ENCODE results near the gene RMDN2. TPM values are rescaled to one million over a fixed set of nuclear protein-coding genes. Genes with fewer than 3 reads are reported as not detected.

The RMDN2 gene
- total and polyA plus RNA-seq, 4 donors, result 7.3 to 30.6 (median 13.3) TPM

DNA sequence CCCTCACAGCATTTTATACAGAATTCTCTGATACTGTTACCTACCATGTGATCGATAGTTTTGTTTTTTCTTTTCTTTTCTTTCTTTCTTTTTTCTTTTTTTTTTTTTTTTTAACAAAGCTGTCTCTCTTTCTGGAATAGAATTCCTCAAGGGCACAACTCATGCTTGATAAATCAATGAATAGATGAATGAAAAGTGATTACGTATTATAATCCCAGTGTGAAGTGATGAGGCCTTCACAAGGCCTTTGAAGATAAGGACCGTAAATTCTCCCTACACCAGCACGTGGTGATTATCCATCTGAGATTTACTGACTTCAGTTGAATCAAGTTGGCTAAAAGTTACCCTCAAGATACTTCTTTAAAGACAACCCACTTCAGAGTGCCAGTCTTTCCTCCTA, 46.6 kb upstream of the RMDN2 start:
- H3K36me3 ChIP-seq (ENCODE audit: control insufficient read depth in 4 of 4, insufficient read depth in 3 of 4, low read depth in 1 of 4, low read length in 3 of 4), result no peaks in the 10 kb centered on the region
- H3K27me3 ChIP-seq (ENCODE audit: control insufficient read depth in 4 of 4, insufficient read depth in 4 of 4, low read length in 3 of 4), result no peaks in the 10 kb centered on the region
- WGBS, result 89% methylated on average over 4 of the region's 4 CpGs
- H3K9me3 ChIP-seq (ENCODE audit: control insufficient read depth in 4 of 4, low read length in 3 of 4), result no peaks in the 10 kb centered on the region
- DNase-seq (ENCODE audit: low spot score), result no peak
- no peak overlapping the region for H3K27ac ChIP-seq (ENCODE audit: low read depth in 1 of 2, low read length in 2 of 2)
- TF ChIP-seq, protein P1, sequence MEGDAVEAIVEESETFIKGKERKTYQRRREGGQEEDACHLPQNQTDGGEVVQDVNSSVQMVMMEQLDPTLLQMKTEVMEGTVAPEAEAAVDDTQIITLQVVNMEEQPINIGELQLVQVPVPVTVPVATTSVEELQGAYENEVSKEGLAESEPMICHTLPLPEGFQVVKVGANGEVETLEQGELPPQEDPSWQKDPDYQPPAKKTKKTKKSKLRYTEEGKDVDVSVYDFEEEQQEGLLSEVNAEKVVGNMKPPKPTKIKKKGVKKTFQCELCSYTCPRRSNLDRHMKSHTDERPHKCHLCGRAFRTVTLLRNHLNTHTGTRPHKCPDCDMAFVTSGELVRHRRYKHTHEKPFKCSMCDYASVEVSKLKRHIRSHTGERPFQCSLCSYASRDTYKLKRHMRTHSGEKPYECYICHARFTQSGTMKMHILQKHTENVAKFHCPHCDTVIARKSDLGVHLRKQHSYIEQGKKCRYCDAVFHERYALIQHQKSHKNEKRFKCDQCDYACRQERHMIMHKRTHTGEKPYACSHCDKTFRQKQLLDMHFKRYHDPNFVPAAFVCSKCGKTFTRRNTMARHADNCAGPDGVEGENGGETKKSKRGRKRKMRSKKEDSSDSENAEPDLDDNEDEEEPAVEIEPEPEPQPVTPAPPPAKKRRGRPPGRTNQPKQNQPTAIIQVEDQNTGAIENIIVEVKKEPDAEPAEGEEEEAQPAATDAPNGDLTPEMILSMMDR (IDR thresholded peaks at IDR 0.05; ENCODE audit: low read depth, low read length, missing input control), result no peak
- TF ChIP-seq JUND (IDR thresholded peaks at IDR 0.05), result no peak
- no peak for TF ChIP-seq SP1 (IDR thresholded peaks at IDR 0.05)
- TF ChIP-seq NR2F2 (IDR thresholded peaks at IDR 0.05), result no peak
- no peak for TF ChIP-seq FOXA2 (IDR thresholded peaks at IDR 0.05)
- TF ChIP-seq EGR1 (IDR thresholded peaks at IDR 0.05; ENCODE audit: low read depth in 2 of 2), result no peak
- TF ChIP-seq YY1 (IDR thresholded peaks at IDR 0.05), result no peak
- TF ChIP-seq, protein P2, sequence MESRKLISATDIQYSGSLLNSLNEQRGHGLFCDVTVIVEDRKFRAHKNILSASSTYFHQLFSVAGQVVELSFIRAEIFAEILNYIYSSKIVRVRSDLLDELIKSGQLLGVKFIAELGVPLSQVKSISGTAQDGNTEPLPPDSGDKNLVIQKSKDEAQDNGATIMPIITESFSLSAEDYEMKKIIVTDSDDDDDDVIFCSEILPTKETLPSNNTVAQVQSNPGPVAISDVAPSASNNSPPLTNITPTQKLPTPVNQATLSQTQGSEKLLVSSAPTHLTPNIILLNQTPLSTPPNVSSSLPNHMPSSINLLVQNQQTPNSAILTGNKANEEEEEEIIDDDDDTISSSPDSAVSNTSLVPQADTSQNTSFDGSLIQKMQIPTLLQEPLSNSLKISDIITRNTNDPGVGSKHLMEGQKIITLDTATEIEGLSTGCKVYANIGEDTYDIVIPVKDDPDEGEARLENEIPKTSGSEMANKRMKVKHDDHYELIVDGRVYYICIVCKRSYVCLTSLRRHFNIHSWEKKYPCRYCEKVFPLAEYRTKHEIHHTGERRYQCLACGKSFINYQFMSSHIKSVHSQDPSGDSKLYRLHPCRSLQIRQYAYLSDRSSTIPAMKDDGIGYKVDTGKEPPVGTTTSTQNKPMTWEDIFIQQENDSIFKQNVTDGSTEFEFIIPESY (IDR thresholded peaks at IDR 0.05), result no peak
- TF ChIP-seq FOXA1 (IDR thresholded peaks at IDR 0.05), result no peak
- TF ChIP-seq, protein P3, sequence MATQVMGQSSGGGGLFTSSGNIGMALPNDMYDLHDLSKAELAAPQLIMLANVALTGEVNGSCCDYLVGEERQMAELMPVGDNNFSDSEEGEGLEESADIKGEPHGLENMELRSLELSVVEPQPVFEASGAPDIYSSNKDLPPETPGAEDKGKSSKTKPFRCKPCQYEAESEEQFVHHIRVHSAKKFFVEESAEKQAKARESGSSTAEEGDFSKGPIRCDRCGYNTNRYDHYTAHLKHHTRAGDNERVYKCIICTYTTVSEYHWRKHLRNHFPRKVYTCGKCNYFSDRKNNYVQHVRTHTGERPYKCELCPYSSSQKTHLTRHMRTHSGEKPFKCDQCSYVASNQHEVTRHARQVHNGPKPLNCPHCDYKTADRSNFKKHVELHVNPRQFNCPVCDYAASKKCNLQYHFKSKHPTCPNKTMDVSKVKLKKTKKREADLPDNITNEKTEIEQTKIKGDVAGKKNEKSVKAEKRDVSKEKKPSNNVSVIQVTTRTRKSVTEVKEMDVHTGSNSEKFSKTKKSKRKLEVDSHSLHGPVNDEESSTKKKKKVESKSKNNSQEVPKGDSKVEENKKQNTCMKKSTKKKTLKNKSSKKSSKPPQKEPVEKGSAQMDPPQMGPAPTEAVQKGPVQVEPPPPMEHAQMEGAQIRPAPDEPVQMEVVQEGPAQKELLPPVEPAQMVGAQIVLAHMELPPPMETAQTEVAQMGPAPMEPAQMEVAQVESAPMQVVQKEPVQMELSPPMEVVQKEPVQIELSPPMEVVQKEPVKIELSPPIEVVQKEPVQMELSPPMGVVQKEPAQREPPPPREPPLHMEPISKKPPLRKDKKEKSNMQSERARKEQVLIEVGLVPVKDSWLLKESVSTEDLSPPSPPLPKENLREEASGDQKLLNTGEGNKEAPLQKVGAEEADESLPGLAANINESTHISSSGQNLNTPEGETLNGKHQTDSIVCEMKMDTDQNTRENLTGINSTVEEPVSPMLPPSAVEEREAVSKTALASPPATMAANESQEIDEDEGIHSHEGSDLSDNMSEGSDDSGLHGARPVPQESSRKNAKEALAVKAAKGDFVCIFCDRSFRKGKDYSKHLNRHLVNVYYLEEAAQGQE (IDR thresholded peaks at IDR 0.05), result no peak
- no peak for TF ChIP-seq RXRA (IDR thresholded peaks at IDR 0.05)
- TF ChIP-seq HNF4G (IDR thresholded peaks at IDR 0.05), result no peak
- no peak for TF ChIP-seq TAF1 (conservative IDR thresholded peaks at IDR 0.05)
- TF ChIP-seq, protein P4, sequence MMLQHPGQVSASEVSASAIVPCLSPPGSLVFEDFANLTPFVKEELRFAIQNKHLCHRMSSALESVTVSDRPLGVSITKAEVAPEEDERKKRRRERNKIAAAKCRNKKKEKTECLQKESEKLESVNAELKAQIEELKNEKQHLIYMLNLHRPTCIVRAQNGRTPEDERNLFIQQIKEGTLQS (IDR thresholded peaks at IDR 0.05), result no peak
- no peak for TF ChIP-seq HNF4A (conservative IDR thresholded peaks at IDR 0.05)
- TF ChIP-seq GABPA (IDR thresholded peaks at IDR 0.05 in 1 of 2, conservative IDR thresholded peaks at IDR 0.05 in 1 of 2), result no peak
- TF ChIP-seq, protein P5, sequence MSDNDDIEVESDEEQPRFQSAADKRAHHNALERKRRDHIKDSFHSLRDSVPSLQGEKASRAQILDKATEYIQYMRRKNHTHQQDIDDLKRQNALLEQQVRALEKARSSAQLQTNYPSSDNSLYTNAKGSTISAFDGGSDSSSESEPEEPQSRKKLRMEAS (IDR thresholded peaks at IDR 0.05), result no peak
- no peak for TF ChIP-seq RAD21 (IDR thresholded peaks at IDR 0.05)
- no peak overlapping the region for H3K4me3 ChIP-seq (ENCODE audit: low read depth in 1 of 3, low read length in 3 of 3)
- no peak overlapping the region for H3K9ac ChIP-seq (ENCODE audit: low read depth in 1 of 2, low read length in 2 of 2)
- no peaks in the 10 kb centered on the region for H3K4me1 ChIP-seq (ENCODE audit: control insufficient read depth in 4 of 4, insufficient read depth in 4 of 4, low read length in 3 of 4)

All from liver (tissue), 9 donors.